Prostate gland (tissue), 2 donors: ENCODE results near the gene BTBD17. TPM values are rescaled to one million over a fixed set of nuclear protein-coding genes. Genes with fewer than 3 reads are reported as not detected.

Experiments
- DNase-seq: peaks from one replicate; pipeline ENCODE4 v3.0.0-alpha.2; 2019; ENCODE audit warnings: low spot score
- H3K27ac ChIP-seq, 2 donors: fragments of 200-600 bp; sonication (generic); 2 replicates each; pipeline ENCODE4 v1.5.1; 2017 to 2019
- H3K27me3 ChIP-seq: fragments of 200-600 bp; sonication (generic); replicated peaks from 2 replicates; pipeline ENCODE4 v1.5.1; 2019; ENCODE audit not compliant: insufficient read depth
- H3K36me3 ChIP-seq, 2 donors: fragments of 200-600 bp; sonication (generic); 1 replicate in 1 of 2; 2 replicates in 1 of 2; pipeline versions ENCODE4 v1.5.1 to v1.8.1; 2017 to 2019
- H3K4me1 ChIP-seq: fragments of 200-600 bp; sonication (generic); replicated peaks from 2 replicates; pipeline ENCODE4 v1.5.1; 2019
- H3K4me3 ChIP-seq, 2 donors: fragments of 200-600 bp; sonication (generic); 2 replicates each; pipeline ENCODE4 v1.5.1; 2017 to 2019
- H3K9me3 ChIP-seq: fragments of 200-600 bp; sonication (generic); 2 replicates; pipeline ENCODE4 v1.5.1; 2017
- CTCF ChIP-seq, 4 experiments: fragments of 200-600 bp in 2 of 4; fragments of 450-650 bp in 2 of 4; sonication (generic) in 2 of 4; IDR thresholded peaks; 1 replicate in 3 of 4; 2 replicates in 1 of 4; pipeline ENCODE4 v1.5.1; 2016 to 2019; ENCODE audit warnings: antibody characterized with exemption in 4 of 4, mild to moderate bottlenecking in 2 of 4, moderate library complexity in 2 of 4
- POLR2A ChIP-seq: fragments of 450-650 bp; IDR thresholded peaks from one replicate; pipeline ENCODE4 v1.6.1; 2016; ENCODE audit warnings: antibody characterized with exemption, mild to moderate bottlenecking
- POLR2AphosphoS5 ChIP-seq: sonication (generic); formaldehyde crosslinking; IDR thresholded peaks from one replicate; pipeline ENCODE4 v1.6.1; 2017; ENCODE audit warnings: antibody characterized with exemption
- WGBS: methylation state at CpG from one replicate; pipeline ENCODE4 v1.1.5; 2018; 5-methylcytosine and 5-hydroxymethylcytosine counted together
- intact Hi-C: fragments of 100-400 bp; cut with DNase I; formaldehyde crosslinking; loops from one replicate; pipeline ENCODE4 v1.14.2; 2022
- total RNA-seq, 2 donors: library from RNA; depleted of rRNA; stranded (reverse); fragments of >200 nt; gene quantifications; one replicate each; pipeline ENCODE4 v1.1.0, GENCODE V29; 2016

Gene BTBD17
- total RNA-seq, 2 donors from 2014 or later = not detected

GRCh38 chr17:74353446-74354060 lies 8.1 kb downstream of the BTBD17 start:
- H3K9me3 ChIP-seq = no peaks in the 10 kb centered on the region
- WGBS = 86% methylated on average over 10 of the region's 10 CpGs
- peaks cover 43% of the 10 kb centered on the region for H3K27me3 ChIP-seq
- intact Hi-C loops = no loop called here
- DNase-seq = no peak
- no peaks in the 10 kb centered on the region for H3K4me1 ChIP-seq
- H3K36me3 ChIP-seq = no peaks in the 10 kb centered on the region
- no peak for TF ChIP-seq CTCF (IDR thresholded peaks at IDR 0.05)
- no peak for TF ChIP-seq POLR2AphosphoS5
- no peak for TF ChIP-seq POLR2A
- no peak overlapping the region for H3K27ac ChIP-seq
- no peak overlapping the region for H3K4me3 ChIP-seq

- TF ChIP-seq POLR2AphosphoS5 = no peak
- no peak for TF ChIP-seq POLR2A
- TF ChIP-seq CTCF (IDR thresholded peaks at IDR 0.05) = no peak
- Histone ChIP-seq H3K27me3 (peaks cover 34% of the 10 kb centered on the region), H3K27ac (no peak overlapping the region), H3K4me1 (no peaks in the 10 kb centered on the region), H3K9me3 (no peaks in the 10 kb centered on the region), H3K36me3 (no peaks in the 10 kb centered on the region), H3K4me3 (no peak overlapping the region)
- no peak for DNase-seq
- intact Hi-C loops = no loop called here
- 3% methylated on average over 44 of the region's 55 CpGs for WGBS
These were observed 10.0 kb downstream of the BTBD17 start for GRCh38 chr17:74351552-74352210.

DNA sequence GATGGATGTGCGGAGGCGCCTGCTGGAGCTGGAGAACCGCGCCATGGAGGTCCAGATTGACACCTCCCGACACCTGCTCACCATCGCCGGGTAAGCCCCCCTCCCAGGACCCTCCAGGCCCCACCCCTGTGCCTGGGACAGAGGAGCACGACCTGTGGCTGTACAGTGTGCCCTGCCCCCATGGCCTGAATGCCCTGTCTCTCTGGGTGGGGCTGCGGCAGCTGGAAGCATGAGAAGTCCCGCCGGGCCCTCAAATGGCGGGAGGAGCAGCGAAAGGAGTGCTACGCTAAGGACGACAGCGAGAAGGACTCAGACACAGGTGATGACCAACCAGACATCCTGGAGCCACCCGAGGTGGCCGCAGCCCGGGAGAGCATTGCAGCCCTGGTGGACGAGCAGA lies 11.2 kb downstream of the BTBD17 start:
- Histone ChIP-seq H3K27me3 (peaks cover 26% of the 10 kb centered on the region), H3K27ac (no peak overlapping the region), H3K4me1 (no peaks in the 10 kb centered on the region), H3K9me3 (no peaks in the 10 kb centered on the region), H3K4me3 (no peak overlapping the region), H3K36me3 (no peaks in the 10 kb centered on the region)
- intact Hi-C loops = no loop called here
- DNase-seq = no peak
- TF ChIP-seq POLR2A = no peak
- no peak for TF ChIP-seq CTCF (IDR thresholded peaks at IDR 0.05)
- TF ChIP-seq POLR2AphosphoS5 = no peak
- 71% methylated on average over 20 of the region's 20 CpGs for WGBS

- intact Hi-C loops = no loop called here
- Histone ChIP-seq H3K4me3 (no peak overlapping the region), H3K27me3 (peaks cover 16% of the 10 kb centered on the region), H3K9me3 (no peaks in the 10 kb centered on the region), H3K4me1 (no peaks in the 10 kb centered on the region), H3K36me3 (no peaks in the 10 kb centered on the region), H3K27ac (no peak overlapping the region)
- no peak for DNase-seq
- TF ChIP-seq POLR2A (no peak), POLR2AphosphoS5 (no peak), CTCF (IDR thresholded peaks at IDR 0.05) (no peak)
- WGBS = 75% methylated on average over 18 of the region's 19 CpGs
These were observed 12.5 kb downstream of the BTBD17 start for GRCh38 chr17:74349120-74349519.

DNA sequence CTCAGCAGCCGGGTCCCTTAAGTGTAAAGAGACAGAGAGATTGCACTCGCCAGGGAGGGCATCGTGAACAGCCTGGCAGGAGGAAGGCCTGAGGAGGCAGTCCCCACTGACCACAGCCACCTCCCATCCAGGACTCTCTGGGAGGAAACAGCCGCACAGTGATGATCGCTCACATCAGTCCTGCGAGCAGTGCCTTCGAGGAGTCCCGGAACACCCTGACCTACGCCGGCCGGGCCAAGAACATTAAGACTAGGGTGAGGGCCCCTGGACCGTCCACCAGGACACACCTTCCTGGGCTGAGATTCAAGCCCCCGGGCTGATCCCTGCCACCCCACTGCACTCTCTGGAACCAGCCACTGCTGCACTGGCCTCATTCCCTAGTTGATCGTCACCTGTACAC lies 14.0 kb downstream of the BTBD17 start:
- Histone ChIP-seq H3K4me1 (no peaks in the 10 kb centered on the region), H3K36me3 (no peaks in the 10 kb centered on the region), H3K27me3 (peaks cover 8% of the 10 kb centered on the region), H3K27ac (no peak overlapping the region), H3K9me3 (no peaks in the 10 kb centered on the region), H3K4me3 (no peak overlapping the region)
- DNase-seq = no peak
- WGBS = 81% methylated on average over 14 of the region's 14 CpGs
- intact Hi-C loops = no loop called here
- no peak for TF ChIP-seq CTCF (IDR thresholded peaks at IDR 0.05)
- no peak for TF ChIP-seq POLR2AphosphoS5
- no peak for TF ChIP-seq POLR2A
